ENCODE measurements around the gene AHDC1.

- TF ChIP-seq EZH2phosphoT487 (IDR thresholded peaks at IDR 0.05; ENCODE audit: borderline replicate concordance): no peak
- TF ChIP-seq POLR2AphosphoS5 (IDR thresholded peaks at IDR 0.05; ENCODE audit: low read depth, low read length): no peak
- no peak for TF ChIP-seq EZH2 (IDR thresholded peaks at IDR 0.05)
- TF ChIP-seq SIN3A (IDR thresholded peaks at IDR 0.05; ENCODE audit: low read depth): no peak
- no peak for TF ChIP-seq REST (IDR thresholded peaks at IDR 0.05; ENCODE audit: low read depth)
- TF ChIP-seq FOSL1 (IDR thresholded peaks at IDR 0.05; ENCODE audit: low read depth): no peak
- no peak for TF ChIP-seq ZFX (IDR thresholded peaks at IDR 0.05)
Observed at GRCh38 chr1:27626031-27626935, 22.3 kb upstream of the AHDC1 start.

All from HCT116 (cell line).